ENCODE measurements around the gene BMERB1.
"Not testable (repeated sequence)": the region's sequence is repeated elsewhere in the genome, so short reads cannot be mapped to it uniquely, and the experiment has no call there.

BMERB1 gene

DNA sequence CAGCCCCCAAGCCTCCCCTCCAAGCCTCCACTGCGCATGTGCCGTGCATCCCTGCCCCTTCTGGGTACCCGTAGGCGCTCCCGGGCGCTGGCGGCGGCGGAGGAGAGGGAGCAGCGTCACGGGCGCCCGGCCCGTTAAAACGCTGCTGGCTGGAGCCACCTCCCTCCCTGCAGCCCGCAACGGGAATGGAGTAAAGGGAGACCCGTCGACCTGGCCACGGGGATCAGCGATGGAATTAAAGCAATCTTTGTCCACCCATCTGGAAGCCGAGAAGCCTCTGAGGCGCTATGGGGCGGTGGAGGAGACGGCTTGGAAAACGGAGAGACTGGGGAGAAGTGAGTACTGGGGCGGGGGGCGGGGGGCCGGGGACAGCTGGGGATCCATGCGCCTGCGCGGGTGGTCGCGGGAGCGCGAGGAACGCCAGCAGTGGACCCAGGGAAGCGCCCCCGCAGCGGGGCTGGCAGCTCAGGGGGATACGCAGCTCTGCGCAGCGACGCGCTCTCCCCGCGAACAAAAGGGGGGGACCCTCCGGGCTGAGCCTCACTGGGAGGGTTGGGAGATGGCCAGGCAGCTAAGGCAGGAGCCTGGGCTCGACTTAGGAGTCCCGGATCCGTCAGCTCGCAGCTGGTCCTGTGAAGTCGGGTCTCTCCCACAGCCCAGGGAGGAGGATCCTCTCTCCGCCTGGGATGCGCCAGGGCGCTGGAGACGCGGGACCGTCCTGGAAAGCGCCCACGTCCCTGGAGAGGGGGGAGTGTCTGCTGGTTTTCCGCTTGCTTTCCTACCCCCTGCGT lies at the start of gene BMERB1:
TSS of gene BMERB1 (plus strand) at position 164 of the 791 bp plus-strand sequence. CDS start at position 230, 66 bp downstream.
- DNase-seq = peak; percentile 60 to 63

DNA sequence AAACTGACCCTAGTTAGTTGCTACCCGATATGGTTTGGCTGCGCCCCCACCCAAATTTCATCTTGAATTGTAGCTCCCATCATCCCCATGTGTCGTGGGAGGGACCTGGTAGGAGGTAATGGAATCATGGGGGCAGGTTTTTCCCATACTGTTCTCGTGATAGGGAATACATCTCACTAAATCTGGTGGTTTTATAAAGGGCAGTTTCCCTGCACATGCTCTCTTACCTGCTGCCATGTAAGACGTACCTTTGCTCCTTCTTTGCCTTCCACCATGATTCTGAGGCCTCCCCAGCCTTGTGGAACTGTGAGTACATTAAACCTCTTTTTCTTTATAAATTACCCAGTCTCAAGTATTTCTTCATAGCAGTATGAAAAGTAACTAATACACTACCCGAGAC lies 46.3 kb upstream of the BMERB1 start:
- not testable (repeated sequence) for DNase-seq

DNA sequence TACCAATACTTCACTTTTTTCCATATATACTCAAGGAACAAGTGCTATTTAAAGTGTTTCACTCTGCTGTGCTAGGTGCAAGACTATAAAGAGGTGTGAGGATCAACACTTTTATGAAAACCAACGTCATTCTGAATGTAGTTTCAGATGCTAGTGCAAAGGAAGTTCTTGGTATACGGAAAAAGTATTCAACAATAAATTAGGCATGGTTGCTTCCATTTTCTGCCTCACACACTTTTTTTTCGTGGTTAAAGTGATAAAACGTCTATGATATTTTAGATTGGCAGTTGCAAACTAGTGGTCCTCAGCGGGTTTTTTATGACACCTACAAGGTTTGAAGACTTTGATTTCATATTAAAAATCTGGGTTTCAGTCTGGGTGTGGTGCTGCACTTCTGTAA lies 44.5 kb upstream of the BMERB1 start:
- not testable (repeated sequence) for DNase-seq

DNA sequence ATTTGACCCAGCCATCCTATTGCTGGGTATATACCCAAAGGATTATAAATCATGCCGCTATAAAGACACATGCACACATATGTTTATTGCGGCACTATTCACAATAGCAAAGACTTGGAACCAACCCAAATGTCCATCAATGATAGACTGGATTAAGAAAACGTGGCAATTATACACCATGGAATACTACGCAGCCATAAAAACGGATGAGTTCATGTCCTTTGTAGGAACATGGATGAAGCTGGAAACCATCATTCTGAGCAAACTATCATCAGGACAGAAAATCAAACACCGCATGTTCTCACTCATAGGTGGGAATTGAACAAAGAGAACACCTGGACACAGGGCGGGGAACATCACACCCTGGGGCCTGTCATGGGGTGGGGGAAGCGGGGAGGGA lies 41.4 kb upstream of the BMERB1 start:
- DNase-seq = not testable (repeated sequence)

DNA sequence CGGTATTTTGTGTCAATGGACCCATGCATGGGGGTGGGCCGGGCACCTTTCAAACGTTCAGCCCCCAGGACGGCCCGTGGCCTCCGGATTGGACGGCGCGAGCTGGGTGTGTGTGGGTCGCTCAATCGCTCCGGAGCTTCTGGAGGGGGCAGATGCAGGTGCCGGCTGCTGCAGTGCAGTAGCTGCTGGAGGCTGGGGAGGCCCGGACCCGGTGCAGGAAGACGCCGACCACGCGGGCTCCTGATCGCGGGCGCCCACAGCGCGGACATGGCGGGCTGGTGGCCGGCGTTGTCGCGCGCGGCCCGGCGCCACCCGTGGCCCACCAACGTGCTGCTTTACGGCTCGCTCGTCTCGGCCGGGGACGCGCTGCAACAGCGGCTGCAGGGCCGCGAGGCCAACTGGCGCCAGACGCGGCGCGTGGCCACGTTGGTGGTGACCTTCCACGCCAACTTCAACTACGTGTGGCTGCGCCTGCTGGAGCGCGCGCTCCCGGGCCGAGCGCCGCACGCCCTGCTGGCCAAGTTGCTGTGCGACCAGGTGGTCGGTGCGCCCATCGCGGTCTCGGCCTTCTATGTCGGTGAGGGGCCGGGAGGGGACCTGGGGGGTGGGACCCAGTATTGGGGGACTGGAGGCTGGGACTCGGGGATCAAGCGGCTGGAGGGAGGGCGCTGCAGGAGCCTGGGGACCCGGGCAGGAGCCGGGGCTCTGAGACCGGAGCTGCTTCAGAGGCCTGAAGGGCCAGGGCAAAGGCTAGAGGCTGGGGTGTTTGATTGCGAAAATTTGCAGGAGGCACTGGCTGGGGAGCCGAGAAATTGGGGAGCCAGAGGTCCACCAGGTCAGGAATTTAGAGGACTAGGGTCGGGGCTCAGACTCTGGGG lies 38.5 kb upstream of the BMERB1 start, which contains the start of gene MPV17L:
TSS of gene MPV17L (plus strand) at position 124 of the 878 bp plus-strand sequence. CDS start at position 268, 144 bp downstream.
- peak in 1 of 2 donors; percentile 2 for DNase-seq

DNA sequence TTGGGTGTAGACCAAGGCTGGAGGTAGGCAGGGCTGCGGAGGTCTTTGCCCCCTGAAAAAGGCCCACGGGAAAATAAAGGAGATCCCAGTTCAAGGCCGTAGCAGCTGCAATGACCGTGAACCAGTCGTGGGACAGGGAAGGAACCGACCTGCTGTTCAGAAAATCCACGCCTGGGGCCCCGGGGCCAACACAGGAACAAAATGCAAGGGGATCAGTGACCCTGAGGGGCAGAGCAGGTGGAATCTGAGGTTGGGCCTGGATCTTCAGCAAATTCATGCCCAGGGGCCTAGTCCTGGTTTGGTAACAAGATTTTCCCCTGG lies 37.9 kb upstream of the BMERB1 start:
- not testable (repeated sequence) for DNase-seq

DNA sequence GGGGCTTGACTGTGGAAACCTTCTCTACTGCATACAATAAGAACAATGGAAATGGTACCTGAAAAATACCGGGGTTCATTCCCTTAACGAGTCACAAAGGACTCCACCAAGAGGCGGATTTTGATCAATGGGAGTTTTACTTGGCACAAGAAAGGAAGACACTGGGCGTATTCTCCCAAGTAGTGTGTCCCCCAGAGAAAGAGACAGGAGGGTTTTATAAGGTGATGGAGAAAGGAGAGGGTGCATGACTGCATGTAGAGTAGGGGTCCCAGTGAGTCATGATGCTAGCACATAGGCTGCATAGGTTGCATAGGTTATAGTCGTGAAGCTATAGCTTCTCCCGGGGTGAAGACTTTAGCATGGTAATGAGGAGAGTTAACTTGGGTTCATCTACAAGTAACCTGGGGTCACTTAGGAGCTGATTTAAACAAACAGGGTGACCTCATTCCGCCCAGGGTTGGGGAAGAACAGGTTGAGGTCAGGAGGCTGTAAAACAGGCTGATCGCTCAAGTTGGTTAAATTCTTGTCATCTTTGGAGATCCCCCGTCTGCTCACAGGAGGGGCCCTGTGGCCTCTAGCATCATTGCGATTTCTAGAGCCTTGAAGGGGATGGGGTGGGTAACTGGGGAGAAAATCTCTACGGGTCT lies 37.3 kb upstream of the BMERB1 start:
- no peak for DNase-seq

DNA sequence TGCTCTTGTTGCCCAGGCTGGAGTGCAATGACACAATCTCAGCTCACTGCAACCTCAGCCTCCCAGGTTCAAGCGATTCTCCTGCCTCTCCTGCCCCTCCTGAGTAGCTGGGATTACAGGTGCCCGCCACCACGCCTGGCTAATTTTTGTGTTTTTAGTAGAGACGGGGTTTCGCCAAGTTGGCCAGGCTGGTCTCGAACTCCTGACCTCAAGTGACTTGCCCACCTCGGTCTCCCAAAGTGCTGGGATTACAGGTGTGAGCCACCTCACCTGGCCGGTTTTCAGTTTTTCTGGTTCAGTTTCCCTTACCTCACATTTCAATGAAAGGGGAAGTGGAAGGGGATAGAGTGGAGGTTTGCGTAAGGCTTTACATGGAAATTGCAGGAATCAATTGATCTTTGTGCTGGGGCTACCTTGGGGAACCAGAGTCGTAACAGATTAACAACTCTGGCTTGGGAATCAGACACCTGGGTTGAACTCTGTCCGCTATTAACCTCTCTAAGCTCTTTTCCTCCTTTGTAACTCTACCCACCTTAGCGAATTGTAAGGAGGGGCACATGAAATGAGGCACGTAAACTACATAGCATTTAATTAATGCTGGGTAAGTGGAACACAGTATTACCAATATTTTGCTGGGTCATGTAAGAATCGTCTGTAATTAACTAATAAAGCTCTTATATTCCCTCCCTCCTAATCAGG lies 35.6 kb upstream of the BMERB1 start:
- no peak for DNase-seq

DNA sequence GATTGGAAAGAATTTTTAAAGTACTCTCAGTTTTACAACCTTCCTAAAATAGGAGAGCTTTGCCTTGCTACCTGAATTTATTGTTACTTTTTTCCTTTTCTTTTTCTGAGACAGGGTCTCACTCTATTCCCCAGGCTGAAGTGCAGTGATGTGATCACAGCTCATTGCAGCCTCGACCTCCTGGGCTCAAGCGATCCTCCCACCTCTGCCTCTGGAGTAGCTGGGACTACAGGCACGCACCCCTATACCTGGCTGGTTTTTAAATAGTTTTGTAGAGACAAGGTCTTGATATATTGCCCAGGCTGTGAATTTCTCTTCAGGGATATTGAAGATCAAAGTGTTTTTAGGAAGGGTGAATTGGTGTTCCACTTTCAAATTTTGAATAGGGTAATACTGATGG lies 35.1 kb upstream of the BMERB1 start:
- no peak for DNase-seq

DNA sequence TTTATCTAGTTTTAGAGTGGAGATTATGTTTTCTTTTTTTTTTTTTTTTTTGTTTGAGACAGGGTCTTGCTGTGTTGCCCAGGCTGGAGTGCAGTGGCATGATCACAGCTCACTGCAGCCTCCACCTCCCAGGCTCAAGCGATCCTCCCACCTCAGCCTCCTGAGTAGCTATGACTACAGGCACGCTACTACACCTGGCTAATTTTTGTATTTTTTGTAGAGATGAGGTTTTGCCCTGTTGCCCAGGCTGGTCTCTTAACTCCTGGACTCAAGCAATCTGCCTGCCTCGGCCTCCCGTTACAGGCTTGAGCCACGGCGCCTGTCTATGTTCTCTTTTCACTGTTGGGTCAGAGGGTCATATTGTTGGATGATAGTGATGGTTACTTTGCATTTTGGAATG lies 34.1 kb upstream of the BMERB1 start:
- not testable (repeated sequence) for DNase-seq

DNA sequence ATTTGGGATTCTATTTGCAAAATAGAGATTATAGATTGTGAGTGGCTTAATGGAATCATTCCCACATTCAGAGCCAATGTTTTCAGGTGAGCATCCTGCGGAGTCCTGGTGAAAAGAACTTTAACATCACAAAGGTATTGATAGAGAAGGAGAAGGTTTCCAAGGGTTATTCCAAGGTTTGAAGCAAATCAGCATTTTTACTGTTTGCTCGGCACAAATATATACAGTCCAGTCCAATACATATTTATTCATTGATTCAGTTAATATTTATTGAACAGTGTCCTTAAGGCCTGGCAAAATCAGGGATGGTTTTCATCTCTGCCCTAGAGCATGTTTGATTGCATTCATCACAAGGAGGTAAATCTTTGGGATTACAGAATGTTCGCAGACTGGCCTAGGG lies 32.4 kb upstream of the BMERB1 start:
- DNase-seq = no peak

DNA sequence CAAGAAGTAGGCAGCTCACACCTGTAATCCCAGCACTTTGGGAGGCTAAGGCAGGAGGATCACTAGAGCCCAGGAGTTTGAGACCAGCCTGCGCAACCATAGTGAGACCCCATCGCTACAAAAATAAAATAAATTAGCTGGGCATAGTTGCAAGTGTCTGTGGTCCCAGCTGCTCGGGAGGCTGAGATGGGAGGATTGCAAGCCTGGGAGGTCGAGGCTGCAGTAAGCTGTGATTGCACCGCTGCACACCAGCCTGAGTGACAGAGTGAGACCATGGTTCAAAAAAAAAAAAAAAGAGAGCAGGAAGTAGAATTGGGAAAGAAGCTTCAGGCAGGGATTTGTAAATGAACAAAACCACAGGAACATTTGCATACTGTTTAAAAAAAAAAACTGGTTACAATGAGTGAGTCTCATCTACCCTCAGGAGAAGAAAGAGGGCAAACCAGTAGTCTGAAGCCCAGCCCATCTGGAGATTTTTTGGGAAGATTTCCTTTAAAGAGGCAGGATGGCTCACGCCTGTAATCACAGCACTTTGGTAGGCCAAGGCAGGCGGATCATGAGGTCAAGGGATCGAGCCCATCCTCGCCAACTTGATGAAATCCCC lies 30.9 kb upstream of the BMERB1 start:
- no peak for DNase-seq

DNA sequence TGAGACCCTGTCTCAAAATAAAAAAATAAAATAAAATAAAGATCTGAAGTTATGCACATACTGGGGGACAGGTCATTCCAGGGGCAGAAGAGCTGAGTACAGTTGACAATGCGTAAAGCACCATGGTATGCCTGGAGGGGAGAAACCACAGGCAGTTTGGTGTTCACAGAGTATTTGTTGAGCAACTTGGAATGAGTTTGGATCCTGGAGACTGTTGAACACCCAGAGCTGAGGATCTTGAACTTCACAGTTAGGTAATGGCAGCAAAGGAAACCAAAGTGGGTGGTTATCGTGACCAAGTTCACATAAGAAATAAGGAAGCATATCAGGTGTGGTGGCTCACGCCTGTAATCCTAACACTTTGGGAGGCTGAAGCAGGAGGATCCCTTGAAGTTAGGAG lies 30.3 kb upstream of the BMERB1 start:
- DNase-seq = not testable (repeated sequence)

DNA sequence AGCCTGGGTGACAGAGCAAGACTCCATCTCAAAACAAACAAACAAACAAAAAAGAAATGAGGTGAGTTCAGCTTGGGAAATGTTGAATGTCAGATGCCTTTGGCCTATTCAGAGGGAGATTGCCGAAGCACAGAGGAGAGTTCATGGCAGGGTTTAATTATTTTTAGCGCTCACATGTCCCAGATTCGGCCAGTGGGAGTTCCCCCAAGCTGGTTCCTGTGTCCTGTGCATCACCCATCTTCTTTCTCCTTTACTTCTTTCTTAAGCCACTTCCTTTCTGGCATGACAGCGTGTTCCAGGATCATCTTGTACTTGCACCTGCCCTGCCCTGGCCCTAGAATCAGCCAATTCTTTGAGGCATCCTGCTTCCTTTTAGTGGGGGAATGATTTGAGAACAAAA lies 29.6 kb upstream of the BMERB1 start:
- DNase-seq = no peak

DNA sequence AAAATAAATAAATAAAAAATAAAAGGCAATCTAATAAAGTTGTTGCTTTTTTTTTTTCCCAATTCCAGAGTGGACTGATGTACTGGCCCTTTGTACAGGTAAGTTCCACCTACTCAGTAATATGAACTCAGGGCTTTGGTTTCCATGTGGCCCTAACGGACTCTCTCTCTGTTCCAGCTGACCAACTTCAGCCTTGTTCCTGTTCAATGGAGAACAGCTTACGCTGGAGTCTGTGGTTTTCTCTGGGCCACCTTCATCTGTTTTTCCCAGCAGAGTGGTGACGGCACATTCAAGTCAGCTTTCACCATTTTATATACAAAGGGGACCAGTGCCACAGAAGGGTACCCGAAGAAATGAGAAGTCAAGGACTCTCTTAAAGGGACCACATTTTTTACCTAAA lies 26.6 kb upstream of the BMERB1 start:
- not testable (repeated sequence) for DNase-seq

DNA sequence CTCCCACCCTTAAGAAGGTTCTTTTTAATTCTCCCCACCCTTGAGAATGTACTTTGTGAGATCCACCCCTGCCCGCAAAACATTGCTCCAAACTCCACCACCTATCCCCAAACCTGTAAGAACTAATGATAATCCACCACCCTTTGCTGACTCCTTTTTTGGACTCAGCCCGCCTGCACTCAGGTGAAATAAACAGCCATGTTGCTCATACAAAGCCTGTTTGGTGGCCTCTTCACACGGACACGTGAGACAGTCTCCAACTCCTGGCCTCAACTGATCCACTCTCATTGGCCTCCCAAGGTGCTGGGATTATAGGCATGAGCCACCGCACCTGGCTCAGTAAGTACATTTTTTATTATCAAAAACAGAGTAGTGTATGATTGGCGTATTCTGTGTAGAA lies 24.9 kb upstream of the BMERB1 start:
- not testable (repeated sequence) for DNase-seq

DNA sequence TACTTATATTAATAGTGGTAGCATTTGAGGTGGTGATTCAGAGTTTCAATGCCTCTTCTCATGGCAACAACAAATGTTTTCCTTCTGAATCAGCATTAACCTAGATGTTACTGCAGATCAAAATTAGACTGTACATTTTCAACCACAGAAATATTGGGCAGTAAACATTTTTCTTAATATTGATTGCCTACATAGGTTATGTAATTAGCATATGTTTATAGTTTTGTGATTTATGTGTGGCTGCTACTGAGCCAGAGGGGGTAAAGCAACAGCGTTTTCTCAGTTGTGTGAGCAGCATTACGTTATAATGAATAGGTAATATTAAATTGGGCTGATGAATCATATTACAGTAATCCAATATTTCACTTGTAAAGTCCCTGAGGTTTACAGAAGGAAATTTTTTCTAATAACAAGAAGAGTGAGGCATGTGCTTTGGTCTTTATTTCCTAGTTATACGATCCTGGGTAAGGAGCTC lies 18.8 kb upstream of the BMERB1 start:
- DNase-seq = no peak

DNA sequence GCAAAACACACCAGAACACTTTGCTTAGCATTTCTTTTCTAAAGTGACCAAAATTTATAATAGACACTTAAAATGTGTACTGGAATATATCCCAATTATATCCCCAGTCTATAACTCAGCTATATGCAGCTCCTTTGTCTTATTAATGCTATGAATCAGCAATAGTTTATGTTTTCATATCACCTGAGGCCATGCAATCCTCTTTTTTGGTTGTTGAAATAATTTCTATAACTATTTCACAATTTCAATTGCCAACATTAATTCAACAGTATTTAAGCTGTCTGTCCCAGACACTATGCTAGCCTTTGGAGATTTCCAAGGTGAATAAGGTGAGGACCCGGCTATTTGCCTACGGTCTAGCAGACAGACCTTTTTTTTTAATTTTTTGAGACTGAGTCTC lies 17.2 kb upstream of the BMERB1 start:
- no peak for DNase-seq

DNA sequence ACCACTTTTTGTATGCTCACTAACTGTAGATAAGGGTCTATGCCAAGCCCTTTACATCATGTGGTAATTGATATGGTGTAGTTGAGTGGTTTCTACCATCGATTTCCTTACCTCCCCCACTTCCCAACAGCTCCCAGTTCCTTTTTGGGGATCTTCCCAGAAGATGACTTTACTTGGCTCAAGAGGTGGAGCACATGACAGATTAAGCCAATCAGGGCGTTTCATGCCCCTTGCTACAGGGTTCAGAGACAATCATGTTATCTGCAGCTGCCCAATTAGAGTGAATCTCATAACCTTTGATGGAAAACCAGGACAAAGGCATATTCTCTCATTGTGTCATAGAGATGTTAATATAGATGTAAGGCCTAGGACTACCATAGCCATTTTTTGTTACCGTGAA lies 16.2 kb upstream of the BMERB1 start:
- DNase-seq = no peak

DNA sequence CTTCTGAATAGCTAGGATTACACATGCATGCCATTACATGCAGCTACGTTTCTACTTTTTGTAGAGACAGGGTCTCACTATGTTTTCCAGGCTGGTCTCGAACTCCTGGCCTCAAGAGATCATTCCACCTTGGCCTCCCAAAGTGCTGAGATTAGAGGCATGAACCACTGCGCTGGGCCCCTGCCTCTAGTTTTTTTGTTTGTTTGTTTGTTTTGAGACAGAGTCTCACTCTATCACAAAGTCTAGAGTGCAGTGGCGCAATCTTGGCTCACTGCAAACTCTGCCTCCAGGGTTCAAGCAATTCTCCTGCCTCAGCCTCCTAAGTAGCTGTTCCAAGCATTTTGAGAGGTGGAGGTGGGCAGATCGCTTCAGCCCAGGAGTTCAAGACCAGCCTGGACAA lies 12.7 kb upstream of the BMERB1 start:
- DNase-seq = not testable (repeated sequence)

DNA sequence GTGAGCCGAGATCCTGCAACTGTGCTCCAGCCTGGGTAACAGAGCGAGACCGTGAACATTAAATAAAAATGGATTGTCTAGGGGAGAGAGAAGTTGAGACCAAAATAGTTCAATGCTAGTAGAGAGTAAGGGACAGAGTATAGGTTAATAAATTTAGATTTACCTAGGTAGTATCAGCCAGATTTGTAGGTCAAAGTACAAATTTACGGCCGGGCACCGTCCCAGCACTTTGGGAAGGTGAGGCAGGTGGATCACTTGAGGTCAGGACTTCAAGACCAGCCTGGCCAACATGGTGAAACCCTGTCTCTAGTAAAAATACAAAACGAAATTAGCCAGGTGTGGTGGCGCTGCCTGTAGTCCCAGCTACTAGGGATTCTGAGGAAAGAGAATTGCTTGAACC lies 12.2 kb upstream of the BMERB1 start:
- no peak for DNase-seq

DNA sequence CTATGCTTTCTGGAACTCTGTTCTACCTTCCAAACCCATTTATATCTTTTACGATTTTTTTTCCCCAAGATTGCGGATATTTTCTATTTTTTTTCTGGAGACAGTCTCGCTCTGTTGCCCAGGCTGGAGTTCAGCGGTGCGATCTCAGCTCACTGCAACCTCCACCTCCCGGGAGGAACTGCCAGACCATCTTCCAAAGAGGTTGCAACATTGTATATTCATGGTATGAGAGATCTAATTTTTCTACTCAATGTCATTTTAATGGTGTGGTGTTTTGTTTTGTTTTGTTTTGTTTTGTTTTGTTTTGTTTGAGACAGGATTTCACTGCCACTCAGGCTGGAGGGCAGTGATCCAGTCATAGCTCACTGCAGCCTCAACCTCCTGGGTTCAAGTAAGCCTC lies 8.5 kb upstream of the BMERB1 start:
- DNase-seq = no peak

All from stimulated activated CD4-positive, alpha-beta T cell treated with anti-CD3 and anti-CD28 coated beads, Interleukin-2, amount 100 ng/mL, for 48 hours (primary cell).